HT1080 (cell line): ENCODE measurements around the gene ALDH1B1. TPM values are rescaled to one million over a fixed set of nuclear protein-coding genes. Genes with fewer than 3 reads are reported as not detected.
"Not testable (repeated sequence)": the region's sequence is repeated elsewhere in the genome, so short reads cannot be mapped to it uniquely, and the experiment has no call there.

ENCODE experiments used
- DNase-seq: peaks from one replicate; pipeline ENCODE4 v3.0.0-alpha.2; 2015; ENCODE audit warnings: low read depth
- total RNA-seq: library from RNA; depleted of rRNA; stranded (reverse); fragments of >200 nt; shearing (Covaris generic); gene quantifications from 2 replicates; pipeline ENCODE4 v1.2.3, GENCODE V29; 2014

The ALDH1B1 gene
- total RNA-seq, 1 experiment from 2014 or later, result 30.9 TPM

- DNase-seq, result no peak
These were observed 31.5 kb upstream of the ALDH1B1 start for GRCh38 chr9:38360839-38361472.

GRCh38 chr9:38361473-38361850 is 31.0 kb upstream of the ALDH1B1 start:
- no peak for DNase-seq

GRCh38 chr9:38362852-38363588 is 29.5 kb upstream of the ALDH1B1 start:
- peak; percentile 80 for DNase-seq

GRCh38 chr9:38363589-38363925 is 28.9 kb upstream of the ALDH1B1 start:
- no peak for DNase-seq

- DNase-seq, result no peak
These were observed 24.6 kb upstream of the ALDH1B1 start for GRCh38 chr9:38367898-38368297.

- DNase-seq, result no peak
These were observed 23.8 kb upstream of the ALDH1B1 start for GRCh38 chr9:38368731-38369130.

- no peak for DNase-seq
These were observed 22.3 kb upstream of the ALDH1B1 start for GRCh38 chr9:38370176-38370575.

- no peak for DNase-seq
These were observed 21.0 kb upstream of the ALDH1B1 start for GRCh38 chr9:38371495-38371894.

GRCh38 chr9:38372762-38373619 is 19.5 kb upstream of the ALDH1B1 start:
- no peak for DNase-seq

- no peak for DNase-seq
These were observed 18.8 kb upstream of the ALDH1B1 start for GRCh38 chr9:38373679-38374078.

GRCh38 chr9:38374847-38375571 is 17.5 kb upstream of the ALDH1B1 start:
- no peak for DNase-seq

GRCh38 chr9:38375572-38375963 is 16.9 kb upstream of the ALDH1B1 start:
- DNase-seq, result no peak

GRCh38 chr9:38376021-38376670 is 16.4 kb upstream of the ALDH1B1 start:
- no peak for DNase-seq

GRCh38 chr9:38377336-38378083 is 15.0 kb upstream of the ALDH1B1 start:
- DNase-seq, result not testable (repeated sequence)

GRCh38 chr9:38380230-38380871 is 12.2 kb upstream of the ALDH1B1 start:
- DNase-seq, result peak; percentile 28

GRCh38 chr9:38380872-38381534 is 11.5 kb upstream of the ALDH1B1 start:
- no peak for DNase-seq

GRCh38 chr9:38382141-38382540 is 10.4 kb upstream of the ALDH1B1 start:
- DNase-seq, result no peak

- DNase-seq, result no peak
These were observed 7.3 kb upstream of the ALDH1B1 start for GRCh38 chr9:38384990-38385848.
